Neural progenitor cell (in vitro differentiated cells): ENCODE data around the gene PDP2. TPM values are rescaled to one million over a fixed set of nuclear protein-coding genes. Genes with fewer than 3 reads are reported as not detected.

Experiments
- DNase-seq: peaks from one replicate; pipeline ENCODE4 v3.0.0-alpha.2; 2016; ENCODE audit warnings: low spot score
- H2AFZ ChIP-seq: fragments of 200-600 bp; sonication (generic); replicated peaks from 2 replicates; pipeline ENCODE4 v1.6.1; 2016; ENCODE audit warnings: antibody characterized with exemption
- H3F3A ChIP-seq: fragments of 200-600 bp; sonication (generic); 2 replicates; pipeline ENCODE4 v1.6.1; 2016; ENCODE audit warnings: antibody characterized with exemption, low read depth
- H3K27ac ChIP-seq: fragments of 200-600 bp; sonication (generic); 2 replicates; pipeline ENCODE4 v1.5.1; 2016; ENCODE audit warnings: mild to moderate bottlenecking
- H3K27me3 ChIP-seq: fragments of 200-600 bp; sonication (generic); 2 replicates; pipeline ENCODE4 v1.6.1; 2016; ENCODE audit warnings: mild to moderate bottlenecking, moderate library complexity
- H3K36me3 ChIP-seq: fragments of 200-600 bp; sonication (generic); 2 replicates; pipeline ENCODE4 v1.5.1; 2016
- H3K4me1 ChIP-seq: fragments of 200-600 bp; sonication (generic); 2 replicates; pipeline ENCODE4 v1.6.1; 2016; ENCODE audit warnings: mixed run types
- H3K4me2 ChIP-seq: fragments of 200-600 bp; sonication (generic); 2 replicates; pipeline ENCODE4 v1.6.1; 2016
- H3K4me3 ChIP-seq: fragments of 200-600 bp; sonication (generic); 2 replicates; pipeline ENCODE4 v1.5.1; 2016
- H3K79me2 ChIP-seq: fragments of 200-600 bp; sonication (generic); 2 replicates; pipeline ENCODE4 v1.6.1; 2016; ENCODE audit warnings: low read depth
- H3K9ac ChIP-seq: fragments of 200-600 bp; sonication (generic); 2 replicates; pipeline ENCODE4 v1.6.1; 2016
- H3K9me3 ChIP-seq: fragments of 200-600 bp; sonication (generic); 2 replicates; pipeline ENCODE4 v1.5.1; 2016; ENCODE audit warnings: low read depth
- H4K20me1 ChIP-seq: fragments of 200-600 bp; sonication (generic); 2 replicates; pipeline ENCODE4 v1.6.1; 2016; ENCODE audit warnings: low read depth
- H3K27ac Mint-ChIP-seq: 3 replicates; pipeline ENCODE4 v1.8.0; 2021; ENCODE audit warnings: mixed read lengths
- H3K27me3 Mint-ChIP-seq: 2 replicates; pipeline ENCODE4 v1.8.0; 2022; ENCODE audit warnings: low read depth, mild to moderate bottlenecking, inconsistent platforms, moderate library complexity, mixed read lengths; ENCODE audit not compliant: insufficient read depth
- H3K36me3 Mint-ChIP-seq: 3 replicates; pipeline ENCODE4 v1.8.0; 2021; ENCODE audit warnings: mixed read lengths
- H3K4me1 Mint-ChIP-seq: 3 replicates; pipeline ENCODE4 v1.8.0; 2021; ENCODE audit warnings: mixed read lengths
- H3K4me3 Mint-ChIP-seq: 3 replicates; pipeline ENCODE4 v1.8.0; 2021; ENCODE audit warnings: mild to moderate bottlenecking, moderate library complexity, mixed read lengths
- H3K9me3 Mint-ChIP-seq: 3 replicates; pipeline ENCODE4 v1.8.0; 2020; ENCODE audit warnings: mixed read lengths
- CTCF ChIP-seq: fragments of 200-600 bp; sonication (generic); IDR thresholded peaks from 2 replicates; pipeline ENCODE4 v1.5.1; 2017; ENCODE audit warnings: antibody characterized with exemption, mild to moderate bottlenecking
- EZH2 ChIP-seq: fragments of 200-600 bp; sonication (generic); IDR thresholded peaks from 2 replicates; pipeline ENCODE4 v1.6.1; 2017; ENCODE audit warnings: antibody characterized with exemption, mild to moderate bottlenecking, moderate library complexity
- EZH2phosphoT487 ChIP-seq: fragments of 200-600 bp; sonication (generic); IDR thresholded peaks from 2 replicates; pipeline ENCODE4 v1.6.1; 2017; ENCODE audit warnings: antibody characterized with exemption
- total RNA-seq: library from RNA; depleted of rRNA; stranded (reverse); fragments of >200 nt; gene quantifications from 2 replicates; pipeline ENCODE4 v1.2.3, GENCODE V29; 2015; ENCODE audit warnings: low replicate concordance

Gene PDP2
- total RNA-seq, 1 donor from 2014 or later = 6.6 TPM

GRCh38 chr16:66931665-66932064, 51.4 kb downstream of the PDP2 start:
- no peaks in the 10 kb centered on the region for H3K9me3 ChIP-seq
- no peak overlapping the region for H3K27ac Mint-ChIP-seq
- H3K27me3 ChIP-seq = peaks cover 22% of the 10 kb centered on the region
- peaks cover 4% of the 10 kb centered on the region for H3K36me3 Mint-ChIP-seq
- no peak overlapping the region for H3K27ac ChIP-seq
- DNase-seq = no peak
- peaks cover 8% of the 10 kb centered on the region for H3K27me3 Mint-ChIP-seq
- peaks cover 17% of the 10 kb centered on the region for H4K20me1 ChIP-seq
- H3F3A ChIP-seq = no peaks in the 10 kb centered on the region
- no peaks in the 10 kb centered on the region for H3K9me3 Mint-ChIP-seq
- peaks cover 49% of the 10 kb centered on the region for H3K4me1 Mint-ChIP-seq
- H2AFZ ChIP-seq = no peak overlapping the region
- peak overlapping the region; percentile 64 for H3K4me3 Mint-ChIP-seq
- no peak overlapping the region for H3K4me2 ChIP-seq
- no peaks in the 10 kb centered on the region for H3K36me3 ChIP-seq
- H3K4me3 ChIP-seq = no peak overlapping the region
- peaks cover 10% of the 10 kb centered on the region for H3K4me1 ChIP-seq
- H3K9ac ChIP-seq = no peak overlapping the region
- TF ChIP-seq CTCF = no peak
- no peak for TF ChIP-seq EZH2
- no peak for TF ChIP-seq EZH2phosphoT487
- peaks cover 9% of the 10 kb centered on the region for H3K79me2 ChIP-seq

- H3K4me2 ChIP-seq = no peak overlapping the region
- Mint-ChIP-seq H3K9me3 (no peaks in the 10 kb centered on the region), H3K4me3 (peak overlapping the region; percentile 64), H3K36me3 (peaks cover 4% of the 10 kb centered on the region), H3K27ac (no peak overlapping the region), H3K27me3 (peaks cover 8% of the 10 kb centered on the region), H3K4me1 (peaks cover 45% of the 10 kb centered on the region)
- peaks cover 10% of the 10 kb centered on the region for H3K4me1 ChIP-seq
- no peaks in the 10 kb centered on the region for H3K36me3 ChIP-seq
- H3K9me3 ChIP-seq = no peaks in the 10 kb centered on the region
- H3K9ac ChIP-seq = no peak overlapping the region
- H3K4me3 ChIP-seq = no peak overlapping the region
- H2AFZ ChIP-seq = no peak overlapping the region
- no peak overlapping the region for H3K27ac ChIP-seq
- H3K27me3 ChIP-seq = peaks cover 18% of the 10 kb centered on the region
- peaks cover 9% of the 10 kb centered on the region for H3K79me2 ChIP-seq
- no peak for DNase-seq
- H4K20me1 ChIP-seq = peaks cover 19% of the 10 kb centered on the region
- no peaks in the 10 kb centered on the region for H3F3A ChIP-seq
- no peak for TF ChIP-seq EZH2
- no peak for TF ChIP-seq CTCF
- TF ChIP-seq EZH2phosphoT487 = no peak
Observed at GRCh38 chr16:66932076-66932475, 51.8 kb downstream of the PDP2 start.

GRCh38 chr16:66933776-66934137, 53.4 kb downstream of the PDP2 start:
- Mint-ChIP-seq H3K27me3 (peaks cover 2% of the 10 kb centered on the region), H3K9me3 (no peaks in the 10 kb centered on the region), H3K4me1 (peaks cover 32% of the 10 kb centered on the region), H3K27ac (peak overlapping the region; percentile 42), H3K4me3 (peak overlapping the region; percentile 96), H3K36me3 (peaks cover 9% of the 10 kb centered on the region)
- H3K9ac ChIP-seq = peak overlapping the region; percentile 76
- H3K27ac ChIP-seq = no peak overlapping the region
- H3K4me3 ChIP-seq = peak overlapping the region; percentile 85
- no peaks in the 10 kb centered on the region for H3F3A ChIP-seq
- H3K4me1 ChIP-seq = peaks cover 10% of the 10 kb centered on the region
- TF ChIP-seq EZH2phosphoT487 (no peak), CTCF (no peak), EZH2 (no peak)
- peaks cover 9% of the 10 kb centered on the region for H3K79me2 ChIP-seq
- DNase-seq = no peak
- H3K4me2 ChIP-seq = peak overlapping the region; percentile 93
- peak overlapping the region; percentile 90 for H2AFZ ChIP-seq
- H3K27me3 ChIP-seq = peaks cover 9% of the 10 kb centered on the region
- H4K20me1 ChIP-seq = peaks cover 19% of the 10 kb centered on the region
- H3K9me3 ChIP-seq = no peaks in the 10 kb centered on the region
- no peaks in the 10 kb centered on the region for H3K36me3 ChIP-seq
